DMS 273 treated with DMSO at 0.1 percent for 48 hours (cell line): ENCODE results near the gene PIH1D1.
"Not testable (repeated sequence)": the region's sequence is repeated elsewhere in the genome, so short reads cannot be mapped to it uniquely, and the experiment has no call there.

Experiments used
- DNase-seq: peaks from one replicate; lab custom pipeline; 2025; lab: John Stamatoyannopoulos, UW

PIH1D1 gene

GRCh38 chr19:49456326-49456725 is 4.7 kb upstream of the PIH1D1 start:
- DNase-seq: no peak

GRCh38 chr19:49455773-49456172 is 4.2 kb upstream of the PIH1D1 start:
- DNase-seq: no peak

GRCh38 chr19:49453757-49454240 is 2.2 kb upstream of the PIH1D1 start:
- no peak for DNase-seq

- DNase-seq: peak; percentile 94
Measured at GRCh38 chr19:49453013-49453756, 1.6 kb upstream of the PIH1D1 start, which contains the start of gene ALDH16A1. Gene ALDH16A1 (plus strand): TSS chr19:49453225. CDS start chr19:49453332, 107 bp downstream.

GRCh38 chr19:49450405-49450804 is 1.2 kb downstream of the PIH1D1 start:
- DNase-seq: no peak

- no peak for DNase-seq
Measured at GRCh38 chr19:49448432-49448786, 3.2 kb downstream of the PIH1D1 start.

- no peak for DNase-seq
Measured at GRCh38 chr19:49447485-49448431, 3.9 kb downstream of the PIH1D1 start.

GRCh38 chr19:49445997-49446396 is 5.6 kb downstream of the PIH1D1 start:
- no peak for DNase-seq

GRCh38 chr19:49444100-49444700 is 7.4 kb downstream of the PIH1D1 start:
- DNase-seq: not testable (repeated sequence)

- DNase-seq: peak; percentile 98
Measured at GRCh38 chr19:49443366-49444099, 8.1 kb downstream of the PIH1D1 start.

- peak; percentile 80 for DNase-seq
Measured at GRCh38 chr19:49442771-49443365, 8.7 kb downstream of the PIH1D1 start.

GRCh38 chr19:49442354-49442753 is 9.3 kb downstream of the PIH1D1 start:
- DNase-seq: peak; percentile 37

GRCh38 chr19:49441960-49442350 is 9.7 kb downstream of the PIH1D1 start:
- DNase-seq: no peak

- peak; percentile 74 for DNase-seq
Measured at GRCh38 chr19:49441210-49441959, 10.2 kb downstream of the PIH1D1 start, which contains the start of gene SLC17A7. Gene SLC17A7 (minus strand): TSS chr19:49441527. CDS start chr19:49441379, 148 bp downstream.

- DNase-seq: no peak
Measured at GRCh38 chr19:49440439-49441209, 11.0 kb downstream of the PIH1D1 start.

GRCh38 chr19:49439836-49440235 is 11.8 kb downstream of the PIH1D1 start:
- no peak for DNase-seq

- no peak for DNase-seq
Measured at GRCh38 chr19:49438261-49438660, 13.4 kb downstream of the PIH1D1 start.

- DNase-seq: peak; percentile 54
Measured at GRCh38 chr19:49437231-49437630, 14.4 kb downstream of the PIH1D1 start.

- DNase-seq: no peak
Measured at GRCh38 chr19:49436381-49437017, 15.1 kb downstream of the PIH1D1 start.
